GM21381 (cell line): Measurements from ENCODE around the gene TM9SF3.

Experiments
- ATAC-seq: cut with Tn5 transposase; IDR thresholded peaks from one replicate; pipeline ENCODE4 v1.9.1; 2021; ENCODE audit warnings: mild to moderate bottlenecking, moderate library complexity; ENCODE audit not compliant: unreplicated experiment

Gene TM9SF3

DNA sequence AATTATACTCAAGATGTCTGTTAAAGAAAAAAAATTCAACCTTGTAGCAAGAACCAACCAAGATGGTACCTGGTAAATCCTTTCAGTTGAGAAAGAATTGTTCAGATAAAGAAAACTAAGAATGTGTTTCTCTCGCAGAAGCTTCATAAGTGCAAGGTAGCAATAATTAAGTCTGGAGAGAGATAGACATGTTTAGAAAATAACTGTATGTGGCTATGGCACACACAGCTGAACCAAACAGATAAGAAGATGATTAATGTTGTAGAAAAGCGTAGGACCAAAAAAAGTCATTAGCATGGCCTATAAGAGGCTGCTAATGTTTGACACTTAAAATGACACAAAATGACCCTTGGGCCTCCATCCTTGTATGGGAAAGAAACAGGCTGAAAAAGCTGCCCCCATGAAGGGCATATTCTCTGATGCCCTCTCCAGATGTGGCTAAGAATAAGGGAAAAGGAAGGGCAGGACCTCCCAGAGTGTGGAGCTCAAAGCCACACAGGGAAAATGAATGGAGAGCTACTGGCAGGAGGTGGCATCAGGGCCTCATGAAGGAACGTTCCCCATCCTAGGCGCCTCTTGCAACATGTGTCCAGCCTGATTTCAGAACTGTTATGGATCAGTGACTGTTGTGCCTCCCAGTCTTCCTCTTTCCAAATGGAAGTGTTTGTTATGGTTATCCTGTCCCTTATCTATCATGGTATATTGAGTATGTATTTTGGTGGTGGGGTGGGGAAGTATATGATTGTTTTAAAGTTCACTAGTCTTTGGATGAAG is 103.8 kb downstream of the TM9SF3 start:
- no peak for ATAC-seq

DNA sequence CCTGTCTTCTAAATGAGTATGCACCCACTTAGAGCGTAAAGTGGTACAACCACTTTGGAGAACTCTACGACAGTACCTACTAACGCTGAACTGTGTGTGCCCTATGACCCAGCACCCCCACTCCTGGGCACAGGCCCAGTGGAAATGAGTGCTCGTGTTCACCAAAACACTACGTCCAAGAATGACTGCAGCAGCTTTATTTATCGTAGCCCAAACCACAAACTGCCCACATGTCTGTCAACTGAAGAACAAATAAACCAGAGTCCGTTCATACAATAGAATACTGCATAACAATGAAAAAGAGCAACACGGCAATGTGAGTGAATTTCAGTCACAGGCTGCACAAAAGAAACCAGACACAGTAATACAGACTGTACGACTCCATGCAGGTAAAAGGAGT is 108.5 kb downstream of the TM9SF3 start:
- ATAC-seq, result no peak

GRCh38 chr10:96473866-96474265 is 112.9 kb downstream of the TM9SF3 start:
- ATAC-seq, result no peak

DNA sequence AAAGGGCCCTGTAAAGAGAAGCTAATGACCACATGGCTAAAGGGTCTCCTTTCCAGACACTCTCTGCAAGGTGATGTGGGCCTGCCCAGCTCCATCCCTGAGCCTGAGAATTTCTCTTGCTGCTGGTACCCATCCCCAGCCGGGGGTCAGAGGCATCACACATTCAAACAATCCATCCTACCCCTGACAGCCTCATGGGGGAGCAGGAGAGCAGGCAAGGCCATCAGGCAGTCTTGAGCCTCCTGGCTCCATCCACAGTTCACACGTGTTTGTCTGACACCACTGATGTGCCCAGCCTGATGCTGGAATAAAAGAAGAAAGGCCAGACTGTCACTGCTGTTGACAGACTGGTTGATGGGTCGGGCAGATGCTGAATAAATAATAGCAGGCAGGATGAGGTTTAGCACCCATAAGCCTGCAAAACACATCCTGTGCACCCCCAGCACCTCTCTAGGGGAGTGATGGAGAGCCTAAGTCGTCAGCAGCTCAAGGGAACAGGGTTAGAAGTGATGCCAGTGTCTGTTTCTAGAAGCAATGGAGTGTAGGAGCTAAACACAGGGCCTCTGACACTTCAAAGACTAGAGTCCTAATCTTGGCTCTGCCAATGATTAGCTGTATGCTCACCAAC is 116.6 kb downstream of the TM9SF3 start:
- no peak for ATAC-seq

GRCh38 chr10:96468845-96469244 is 118.0 kb downstream of the TM9SF3 start:
- ATAC-seq, result no peak
